ENCODE data around the gene CDT1. TPM values are rescaled to one million over a fixed set of nuclear protein-coding genes. Genes with fewer than 3 reads are reported as not detected.

The CDT1 gene
- total and polyA plus RNA-seq, 10 of the 15 experiments (the other 5 are each of a cell fraction or from before 2014, with no cell fraction given) = 0.50 to 87.6 (median 8.8) TPM

- Histone ChIP-seq H3K27me3 (replicated peaks in 1 of 2; ENCODE audit: control insufficient read depth in 2 of 2, insufficient read depth in 2 of 2, low read length in 1 of 2) (no peaks in the 10 kb centered on the region), H3K36me3 (ENCODE audit: control insufficient read depth in 2 of 2, insufficient read depth in 2 of 2, low read length in 1 of 2) (peaks cover 0 to 5% of the 10 kb centered on the region in 2 experiments; a peak in 3 of 4 replicates), H3K79me2 (ENCODE audit: control insufficient read depth, insufficient read depth, low read length) (peaks cover 6% of the 10 kb centered on the region), H3K4me3 (no peak overlapping the region), H4K20me1 (ENCODE audit: control insufficient read depth, insufficient read depth) (no peaks in the 10 kb centered on the region; the same call in none of the 2 replicates), H3K4me2 (ENCODE audit: control insufficient read depth, insufficient read depth) (no peak overlapping the region), H3K27ac (ENCODE audit: control insufficient read depth, insufficient read depth) (no peak overlapping the region), H3K9ac (ENCODE audit: control insufficient read depth, insufficient read depth, low read length) (no peak overlapping the region), H3K9me3 (replicated peaks; ENCODE audit: control insufficient read depth, insufficient read depth, low read length) (no peaks in the 10 kb centered on the region), H2AFZ (ENCODE audit: control insufficient read depth, low read depth, low read length) (no peak overlapping the region), H3K4me1 (ENCODE audit: control insufficient read depth, insufficient read depth, low read length) (no peaks in the 10 kb centered on the region)
- in situ Hi-C loops (cut with MboI) (no loop called here), intact Hi-C loops (cut with micrococcal nuclease; ENCODE audit: unreplicated experiment) (no loop called here)
- 86% methylated on average over 18 of the region's 24 CpGs for WGBS (ENCODE audit: insufficient coverage, insufficient replicate concordance, low lambda C conversion rate, missing lambda C conversion rate)
- POLR2A ChIA-PET = no interaction called here
- FAIRE-seq = no peak
- no TSS peak for BruUV-seq (replicated peaks)
- CTCF ChIA-PET = interaction anchor here (1.3 to 1.5 kb wide), 2 partner anchors 13 to 17 kb away, joined by 3 read pairs; no protein-coding TSS in a partner anchor
- ATAC-seq = no peak
- SMC1A ChIA-PET (ENCODE audit: uncharacterized antibody, unreplicated experiment) = no interaction called here
- DNase-seq (ENCODE audit: low read depth, low spot score) = no peak
- TF ChIP-seq ZBTB40 (IDR thresholded peaks at IDR 0.05; ENCODE audit: borderline replicate concordance) = no peak
- TF ChIP-seq SIN3A (IDR thresholded peaks at IDR 0.05; ENCODE audit: low read depth, low read length) = no peak
- no peak for TF ChIP-seq POLR2AphosphoS5 (IDR thresholded peaks at IDR 0.05; ENCODE audit: low read length)
- no peak for TF ChIP-seq ZBTB4 (CRISPR knock-in tag; IDR thresholded peaks at IDR 0.05)
- TF ChIP-seq WRNIP1 (IDR thresholded peaks at IDR 0.05; ENCODE audit: borderline replicate concordance, low read depth, low read length) = no peak
- TF ChIP-seq, protein P1, sequence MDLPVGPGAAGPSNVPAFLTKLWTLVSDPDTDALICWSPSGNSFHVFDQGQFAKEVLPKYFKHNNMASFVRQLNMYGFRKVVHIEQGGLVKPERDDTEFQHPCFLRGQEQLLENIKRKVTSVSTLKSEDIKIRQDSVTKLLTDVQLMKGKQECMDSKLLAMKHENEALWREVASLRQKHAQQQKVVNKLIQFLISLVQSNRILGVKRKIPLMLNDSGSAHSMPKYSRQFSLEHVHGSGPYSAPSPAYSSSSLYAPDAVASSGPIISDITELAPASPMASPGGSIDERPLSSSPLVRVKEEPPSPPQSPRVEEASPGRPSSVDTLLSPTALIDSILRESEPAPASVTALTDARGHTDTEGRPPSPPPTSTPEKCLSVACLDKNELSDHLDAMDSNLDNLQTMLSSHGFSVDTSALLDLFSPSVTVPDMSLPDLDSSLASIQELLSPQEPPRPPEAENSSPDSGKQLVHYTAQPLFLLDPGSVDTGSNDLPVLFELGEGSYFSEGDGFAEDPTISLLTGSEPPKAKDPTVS (IDR thresholded peaks at IDR 0.05; ENCODE audit: low read depth, low read length) = no peak
- RAD21 ChIA-PET (ENCODE audit: unreplicated experiment) = no interaction called here
Measured at GRCh38 chr16:88760424-88761142, 43.0 kb upstream of the CDT1 start.
